AG09309 (cell line): ENCODE results near the gene PRKCA.

Experiments
- DNase-seq: peaks from one replicate; pipeline ENCODE4 v3.0.0-alpha.2; 2010; ENCODE audit warnings: low read depth
- H3K4me3 ChIP-seq: 2 replicates; pipeline ENCODE4 v1.5.1; 2011; ENCODE audit warnings: mild to moderate bottlenecking, low read depth, low read length, moderate library complexity; ENCODE audit not compliant: control insufficient read depth
- CTCF ChIP-seq: IDR thresholded peaks from 2 replicates; pipeline ENCODE4 v1.5.1; 2011; ENCODE audit warnings: mild to moderate bottlenecking, low read depth, low read length, inconsistent platforms; ENCODE audit not compliant: insufficient read depth, control insufficient read depth; ENCODE audit errors: missing control alignments

The PRKCA gene

GRCh38 chr17:66567234-66568170 lies 265.1 kb downstream of the PRKCA start:
- peak; percentile 57 for DNase-seq
- TF ChIP-seq CTCF: peak; percentile 93
- H3K4me3 ChIP-seq: no peak overlapping the region

- no peak overlapping the region for H3K4me3 ChIP-seq
- no peak for DNase-seq
These were observed 267.2 kb downstream of the PRKCA start for GRCh38 chr17:66569572-66569971.

GRCh38 chr17:66570447-66571195 lies 268.2 kb downstream of the PRKCA start:
- TF ChIP-seq CTCF: no peak
- DNase-seq: no peak
- no peak overlapping the region for H3K4me3 ChIP-seq

More at GRCh38 chr17:66569572-66569971, 267.2 kb downstream of the PRKCA start:
- TF ChIP-seq CTCF: no peak

GRCh38 chr17:66571745-66572144 lies 269.3 kb downstream of the PRKCA start:
- H3K4me3 ChIP-seq: no peak overlapping the region
- no peak for DNase-seq
- TF ChIP-seq CTCF: no peak

GRCh38 chr17:66573078-66573477 lies 270.7 kb downstream of the PRKCA start:
- DNase-seq: no peak
- H3K4me3 ChIP-seq: no peak overlapping the region
- TF ChIP-seq CTCF: no peak

- no peak overlapping the region for H3K4me3 ChIP-seq
- DNase-seq: no peak
- TF ChIP-seq CTCF: no peak
These were observed 271.7 kb downstream of the PRKCA start for GRCh38 chr17:66574123-66574522.
